Keratinocyte (primary cell): ENCODE results near the gene KCNN3. TPM values are rescaled to one million over a fixed set of nuclear protein-coding genes. Genes with fewer than 3 reads are reported as not detected.
A peak's percentile ranks its signal among the peaks of the same experiment; 100 is the strongest.

ENCODE experiments used
- DNase-seq: peaks from one replicate; pipeline ENCODE4 v3.0.0-alpha.2; 2011; ENCODE audit warnings: low read depth, missing footprints, low spot score
- FAIRE-seq: peaks from 2 replicates; lab custom pipeline; 2011; peaks lifted over from hg19 to GRCh38; lab: Jason Lieb, UNC
- H2AFZ ChIP-seq: 2 replicates; pipeline ENCODE4 v1.6.0; 2012; ENCODE audit warnings: low read length, control low read depth, inconsistent platforms; ENCODE audit not compliant: control insufficient read depth
- H3K27ac ChIP-seq: 2 replicates; pipeline ENCODE4 v1.5.1; 2011; ENCODE audit warnings: low read length; ENCODE audit not compliant: control insufficient read depth, insufficient read depth
- H3K27me3 ChIP-seq: 3 replicates; pipeline ENCODE4 v1.6.0; 2011; ENCODE audit warnings: low read length; ENCODE audit not compliant: control insufficient read depth, insufficient read depth; ENCODE audit errors: extremely low read depth
- H3K36me3 ChIP-seq, 2 experiments: 2 replicates in 1 of 2; 3 replicates in 1 of 2; pipeline ENCODE4 v1.5.1; 2011; ENCODE audit warnings: low read length in 2 of 2, mild to moderate bottlenecking in 1 of 2; ENCODE audit not compliant: control insufficient read depth in 2 of 2, insufficient read depth in 2 of 2; ENCODE audit errors: extremely low read depth in 1 of 2
- H3K4me1 ChIP-seq: 3 replicates; pipeline ENCODE4 v1.5.1; 2011; ENCODE audit warnings: low read length; ENCODE audit not compliant: control insufficient read depth, insufficient read depth; ENCODE audit errors: extremely low read depth
- H3K4me2 ChIP-seq: 3 replicates; pipeline ENCODE4 v1.6.0; 2011; ENCODE audit warnings: low read depth, low read length; ENCODE audit not compliant: control insufficient read depth, insufficient read depth; ENCODE audit errors: extremely low read depth
- H3K4me3 ChIP-seq, 3 experiments: fragments of 200-600 bp in 1 of 3; sonication (generic) in 1 of 3; 2 replicates in 2 of 3; 3 replicates in 1 of 3; pipeline ENCODE4 v1.5.1; 2011 to 2016; ENCODE audit warnings: low read length in 3 of 3, mild to moderate bottlenecking in 3 of 3, control low read depth in 2 of 3, inconsistent platforms in 1 of 3, low read depth in 1 of 3, mixed read lengths in 1 of 3, mixed run types in 1 of 3, moderate library complexity in 1 of 3; ENCODE audit not compliant: control insufficient read depth in 2 of 3, insufficient read depth in 2 of 3; ENCODE audit errors: extremely low read depth in 1 of 3
- H3K79me2 ChIP-seq: 2 replicates; pipeline ENCODE4 v1.6.0; 2012; ENCODE audit warnings: low read length; ENCODE audit not compliant: control insufficient read depth, insufficient read depth
- H3K9ac ChIP-seq: 3 replicates; pipeline ENCODE4 v1.6.0; 2011; ENCODE audit warnings: low read length; ENCODE audit not compliant: control insufficient read depth, insufficient read depth; ENCODE audit errors: extremely low read depth
- H3K9me1 ChIP-seq: 3 replicates; pipeline ENCODE4 v1.6.0; 2011; ENCODE audit warnings: low read length; ENCODE audit not compliant: control insufficient read depth, insufficient read depth; ENCODE audit errors: extremely low read depth
- H3K9me3 ChIP-seq: 2 replicates; pipeline ENCODE4 v1.5.1; 2012; ENCODE audit warnings: low read depth, low read length; ENCODE audit not compliant: control insufficient read depth
- H4K20me1 ChIP-seq: 3 replicates; pipeline ENCODE4 v1.6.0; 2011; ENCODE audit warnings: low read length; ENCODE audit not compliant: control insufficient read depth, insufficient read depth; ENCODE audit errors: extremely low read depth
- EZH2 ChIP-seq: IDR thresholded peaks from one replicate; pipeline ENCODE4 v1.6.1; 2012; ENCODE audit warnings: inconsistent platforms, mild to moderate bottlenecking, low read length, moderate library complexity
- dilution Hi-C: fragments of 300-500 bp; cut with MboI; formaldehyde crosslinking; loops from one replicate; pipeline ENCODE4 v1.7.0; 2020; ENCODE audit warnings: low sequenced_read_pairs; ENCODE audit not compliant: extremely low pct_ligation_motif_present
- polyA plus RNA-seq, 5 experiments: library from polyadenylated mRNA; depleted of rRNA in 3 of 5; stranded (reverse) in 3 of 5; stranded (forward) in 1 of 5; unstranded in 1 of 5; fragments of >200 nt; gene quantifications; 1 replicate in 1 of 5; 2 replicates in 3 of 5; 3 replicates in 1 of 5; pipeline versions ENCODE4 v1.2.1 to v1.2.3, GENCODE V29; 2011 to 2012; ENCODE audit warnings: missing spikeins in 2 of 5, low read depth in 1 of 5, low replicate concordance in 1 of 5
- TF ChIP-seq, protein P1 (sequence below), 3 experiments: IDR thresholded peaks in 1 of 3; conservative IDR thresholded peaks in 1 of 3; optimal IDR thresholded peaks in 1 of 3; 2 replicates in 2 of 3; 3 replicates in 1 of 3; pipeline versions ENCODE3 to v1.5.1; 2011; ENCODE audit warnings: low read length in 3 of 3, mild to moderate bottlenecking in 3 of 3, moderate library complexity in 2 of 3, control low read depth in 1 of 3, inconsistent platforms in 1 of 3; ENCODE audit not compliant: insufficient read depth in 2 of 3; ENCODE audit errors: extremely low read depth in 1 of 3

Gene KCNN3
- polyA plus RNA-seq, 1 donor (not counting 4 experiments of a cell fraction or from before 2014, with no cell fraction given): 0.05 TPM

DNA sequence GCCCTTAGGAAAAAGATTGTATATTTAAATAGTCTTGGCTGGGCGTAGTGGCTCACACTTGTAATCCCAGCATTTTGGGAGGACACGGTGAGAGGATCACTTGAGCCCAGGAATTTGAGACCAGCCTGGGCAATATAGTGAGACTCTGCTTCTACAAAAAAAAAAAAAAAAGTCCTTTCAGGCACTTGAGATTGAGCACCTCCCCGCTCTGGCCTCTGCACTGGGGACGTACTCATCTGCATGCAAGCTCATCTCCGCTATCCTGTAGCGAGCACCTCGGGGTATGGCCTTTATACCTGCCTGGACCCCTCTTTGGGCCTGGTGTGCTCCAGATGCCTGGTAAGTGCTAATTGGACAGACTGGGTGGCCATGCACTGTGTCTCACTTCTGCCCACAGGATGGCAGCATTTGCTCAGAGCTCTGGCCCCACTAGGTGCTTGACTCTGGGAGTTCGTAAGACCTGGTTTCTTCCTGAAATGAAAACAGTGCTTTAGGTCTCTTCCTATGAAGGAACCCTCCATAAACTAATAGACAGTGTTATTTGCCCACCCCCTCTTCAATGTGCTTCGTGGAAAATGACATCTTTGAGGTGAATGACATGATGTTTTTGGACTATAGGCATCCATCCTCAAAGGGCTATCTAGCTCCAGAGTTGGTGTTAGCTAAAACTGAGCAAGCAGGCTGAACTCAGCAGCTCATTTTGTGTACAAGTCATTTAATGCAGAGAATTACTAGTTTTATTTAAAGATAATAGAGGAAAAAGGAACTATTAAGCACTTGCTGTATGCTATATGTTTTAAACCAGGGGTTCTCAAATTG is 200.4 kb downstream of the KCNN3 start:
- Histone ChIP-seq H3K36me3 (no peaks in the 10 kb centered on the region), H2AFZ (no peak overlapping the region), H3K4me3 (no peak overlapping the region), H4K20me1 (no peaks in the 10 kb centered on the region), H3K9me1 (no peaks in the 10 kb centered on the region), H3K79me2 (no peaks in the 10 kb centered on the region), H3K9me3 (no peaks in the 10 kb centered on the region), H3K27me3 (no peaks in the 10 kb centered on the region), H3K4me2 (no peak overlapping the region), H3K9ac (no peak overlapping the region), H3K4me1 (no peaks in the 10 kb centered on the region), H3K27ac (no peak overlapping the region)
- DNase-seq (peak; percentile 11), FAIRE-seq (peak; percentile 71)
- dilution Hi-C loops: no loop called here
- TF ChIP-seq, protein P1, sequence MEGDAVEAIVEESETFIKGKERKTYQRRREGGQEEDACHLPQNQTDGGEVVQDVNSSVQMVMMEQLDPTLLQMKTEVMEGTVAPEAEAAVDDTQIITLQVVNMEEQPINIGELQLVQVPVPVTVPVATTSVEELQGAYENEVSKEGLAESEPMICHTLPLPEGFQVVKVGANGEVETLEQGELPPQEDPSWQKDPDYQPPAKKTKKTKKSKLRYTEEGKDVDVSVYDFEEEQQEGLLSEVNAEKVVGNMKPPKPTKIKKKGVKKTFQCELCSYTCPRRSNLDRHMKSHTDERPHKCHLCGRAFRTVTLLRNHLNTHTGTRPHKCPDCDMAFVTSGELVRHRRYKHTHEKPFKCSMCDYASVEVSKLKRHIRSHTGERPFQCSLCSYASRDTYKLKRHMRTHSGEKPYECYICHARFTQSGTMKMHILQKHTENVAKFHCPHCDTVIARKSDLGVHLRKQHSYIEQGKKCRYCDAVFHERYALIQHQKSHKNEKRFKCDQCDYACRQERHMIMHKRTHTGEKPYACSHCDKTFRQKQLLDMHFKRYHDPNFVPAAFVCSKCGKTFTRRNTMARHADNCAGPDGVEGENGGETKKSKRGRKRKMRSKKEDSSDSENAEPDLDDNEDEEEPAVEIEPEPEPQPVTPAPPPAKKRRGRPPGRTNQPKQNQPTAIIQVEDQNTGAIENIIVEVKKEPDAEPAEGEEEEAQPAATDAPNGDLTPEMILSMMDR (optimal IDR thresholded peaks at IDR 0.05 in 1 of 3, IDR thresholded peaks at IDR 0.05 in 1 of 3, conservative IDR thresholded peaks at IDR 0.05 in 1 of 3; ENCODE audit: extremely low read depth in 1 of 3, insufficient read depth in 2 of 3, low read length in 3 of 3): peak; percentile 91 to 98 (median 95)
- TF ChIP-seq EZH2: no peak

DNA sequence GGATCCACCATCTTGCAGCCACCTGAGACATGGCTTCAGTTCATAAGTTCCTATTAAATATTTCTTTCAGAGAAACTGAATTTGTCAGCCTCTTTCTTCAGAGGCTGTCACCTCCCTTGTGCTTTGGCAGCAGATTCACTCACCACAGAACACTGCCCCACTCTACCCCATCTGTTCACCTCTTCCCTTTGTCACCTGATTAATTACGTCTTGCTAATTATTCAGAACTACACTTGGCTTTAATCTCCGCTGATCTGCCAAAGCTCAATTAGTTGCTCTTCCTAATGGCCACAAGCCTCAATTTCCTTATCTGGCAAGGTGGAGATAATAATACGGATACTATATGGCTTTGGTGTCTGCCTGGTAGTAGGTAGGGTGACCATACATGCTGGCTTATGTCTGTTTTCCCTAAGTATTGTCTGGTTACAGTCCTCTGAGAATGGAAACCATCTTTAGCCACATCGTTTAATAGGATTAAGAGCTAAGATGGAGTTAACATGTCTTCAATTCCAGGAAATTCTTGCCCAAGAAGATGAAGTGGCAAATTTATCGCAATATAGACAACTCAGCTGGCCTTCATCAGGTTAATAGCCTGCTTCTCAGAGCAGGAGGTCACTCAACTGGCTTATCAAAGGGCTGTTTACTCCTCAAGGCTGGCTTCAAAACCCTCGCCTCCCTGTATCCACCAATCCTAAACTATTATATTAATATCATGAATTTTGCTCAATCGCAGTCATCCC is 203.9 kb downstream of the KCNN3 start:
- DNase-seq (no peak), FAIRE-seq (no peak)
- Histone ChIP-seq H3K4me2 (no peak overlapping the region), H3K4me3 (no peak overlapping the region), H2AFZ (no peak overlapping the region), H3K27ac (no peak overlapping the region), H3K9ac (no peak overlapping the region), H3K36me3 (no peaks in the 10 kb centered on the region), H3K9me1 (no peaks in the 10 kb centered on the region), H3K9me3 (no peaks in the 10 kb centered on the region), H4K20me1 (no peaks in the 10 kb centered on the region), H3K27me3 (no peaks in the 10 kb centered on the region), H3K4me1 (no peaks in the 10 kb centered on the region), H3K79me2 (no peaks in the 10 kb centered on the region)
- TF ChIP-seq, protein P1 (optimal IDR thresholded peaks at IDR 0.05 in 1 of 3, IDR thresholded peaks at IDR 0.05 in 1 of 3, conservative IDR thresholded peaks at IDR 0.05 in 1 of 3; ENCODE audit: extremely low read depth in 1 of 3, insufficient read depth in 2 of 3, low read length in 3 of 3): no peak
- no peak for TF ChIP-seq EZH2
- dilution Hi-C loops: no loop called here
